T47D (cell line): ENCODE results near the gene HMGCL.
"Not testable (repeated sequence)": the region's sequence is repeated elsewhere in the genome, so short reads cannot be mapped to it uniquely, and the experiment has no call there.

ENCODE experiments used
- DNase-seq, 2 experiments: peaks; one replicate each; pipeline versions ENCODE4 v3.0.0 to v3.0.0-alpha.2; 2011 to 2012; ENCODE audit warnings: low read depth in 1 of 2, low spot score in 1 of 2
- JUND ChIP-seq: IDR thresholded peaks from 2 replicates; pipeline ENCODE4 v1.6.1; 2012; ENCODE audit warnings: low read depth
- in situ Hi-C: cut with HindIII; loops from 2 replicates; pipeline ENCODE4 v1.10.0; 2016; ENCODE audit warnings: low sequenced_read_pairs, low pct_unique_long_range_greater_than_20kb

The HMGCL gene

GRCh38 chr1:23801338-23801748 is 23.9 kb downstream of the HMGCL start:
- no peak for TF ChIP-seq JUND
- no peak for DNase-seq
- in situ Hi-C loops, result no loop called here

- no peak for TF ChIP-seq JUND
- peak; percentile 89 to 95 for DNase-seq
- in situ Hi-C loops, result no loop called here
Measured at GRCh38 chr1:23800400-23801337, 24.6 kb downstream of the HMGCL start, which contains the start of gene GALE. GALE (minus strand) TSS chr1:23800754; CDS start chr1:23799007, 1,747 bp downstream.

GRCh38 chr1:23799570-23800399 is 25.4 kb downstream of the HMGCL start:
- DNase-seq, result peak; percentile 31 to 59
- in situ Hi-C loops, result no loop called here
- TF ChIP-seq JUND, result no peak

GRCh38 chr1:23799255-23799569 is 26.0 kb downstream of the HMGCL start:
- no peak for TF ChIP-seq JUND
- DNase-seq, result no peak
- in situ Hi-C loops, result no loop called here

- no peak for DNase-seq
- no peak for TF ChIP-seq JUND
- in situ Hi-C loops, result no loop called here
Measured at GRCh38 chr1:23798662-23799142, 26.5 kb downstream of the HMGCL start.

GRCh38 chr1:23797478-23798448 is 27.5 kb downstream of the HMGCL start:
- TF ChIP-seq JUND, result no peak
- DNase-seq, result no peak
- in situ Hi-C loops, result no loop called here

GRCh38 chr1:23796466-23797271 is 28.6 kb downstream of the HMGCL start:
- in situ Hi-C loops, result no loop called here
- DNase-seq, result peak; percentile 41 to 50
- TF ChIP-seq JUND, result no peak

GRCh38 chr1:23795676-23796465 is 29.4 kb downstream of the HMGCL start:
- no peak for DNase-seq
- no peak for TF ChIP-seq JUND
- in situ Hi-C loops, result no loop called here

- DNase-seq, in situ Hi-C loops: not testable (repeated sequence)
Measured at GRCh38 chr1:23794732-23795182, 30.5 kb downstream of the HMGCL start.

- in situ Hi-C loops, result no loop called here
- no peak for TF ChIP-seq JUND
- DNase-seq, result no peak
Measured at GRCh38 chr1:23793861-23794731, 31.1 kb downstream of the HMGCL start.
